ENCODE results near the gene SLC24A1. TPM values are rescaled to one million over a fixed set of nuclear protein-coding genes. Genes with fewer than 3 reads are reported as not detected.
A peak's percentile ranks its signal among the peaks of the same experiment; 100 is the strongest.
"Not testable (repeated sequence)": the region's sequence is repeated elsewhere in the genome, so short reads cannot be mapped to it uniquely, and the experiment has no call there.

The SLC24A1 gene
- total RNA-seq, 1 donor from 2014 or later = 12.4 TPM

GRCh38 chr15:65612949-65613744 lies 8.6 kb upstream of the SLC24A1 start:
- intact Hi-C loops (cut with DNase I) = no loop called here
- DNase-seq (ENCODE audit: low spot score) (no peak), ATAC-seq (no peak)

GRCh38 chr15:65615887-65616286 lies 5.9 kb upstream of the SLC24A1 start:
- DNase-seq (ENCODE audit: low spot score); ATAC-seq; intact Hi-C loops (cut with DNase I): not testable (repeated sequence)

GRCh38 chr15:65618560-65619109 lies 3.1 kb upstream of the SLC24A1 start:
- ATAC-seq = no peak
- intact Hi-C loops (cut with DNase I) = no loop called here
- DNase-seq (ENCODE audit: low spot score) = no peak

GRCh38 chr15:65619626-65620290 lies 2.0 kb upstream of the SLC24A1 start:
- ATAC-seq (no peak), DNase-seq (ENCODE audit: low spot score) (no peak)
- intact Hi-C loops (cut with DNase I) = no loop called here

- intact Hi-C loops (cut with DNase I) = no loop called here
- ATAC-seq (no peak), DNase-seq (ENCODE audit: low spot score) (no peak)
Observed at GRCh38 chr15:65620833-65621232, 905 bp upstream of the SLC24A1 start.

GRCh38 chr15:65623103-65623502 lies 1.4 kb downstream of the SLC24A1 start:
- intact Hi-C loops (cut with DNase I) = no loop called here
- DNase-seq (ENCODE audit: low spot score) = no peak
- no peak for ATAC-seq

GRCh38 chr15:65626856-65627255 lies 5.1 kb downstream of the SLC24A1 start:
- intact Hi-C loops (cut with DNase I) = no loop called here
- ATAC-seq (no peak), DNase-seq (ENCODE audit: low spot score) (no peak)

GRCh38 chr15:65629548-65629947 lies 7.8 kb downstream of the SLC24A1 start:
- no peak for DNase-seq (ENCODE audit: low spot score)
- ATAC-seq = no peak
- intact Hi-C loops (cut with DNase I) = no loop called here

- ATAC-seq (no peak), DNase-seq (ENCODE audit: low spot score) (no peak)
- intact Hi-C loops (cut with DNase I) = no loop called here
Observed at GRCh38 chr15:65630760-65631159, 9.0 kb downstream of the SLC24A1 start.

- ATAC-seq = no peak
- intact Hi-C loops (cut with DNase I) = no loop called here
- DNase-seq (ENCODE audit: low spot score) = no peak
Observed at GRCh38 chr15:65631503-65631902, 9.8 kb downstream of the SLC24A1 start.

- no peak for ATAC-seq
Observed at GRCh38 chr15:65632780-65633375, 11.1 kb downstream of the SLC24A1 start.

GRCh38 chr15:65633752-65634151 lies 12.0 kb downstream of the SLC24A1 start:
- ATAC-seq (no peak), DNase-seq (ENCODE audit: low spot score) (no peak)
- intact Hi-C loops (cut with DNase I) = no loop called here

More at GRCh38 chr15:65632780-65633375, 11.1 kb downstream of the SLC24A1 start:
- DNase-seq (ENCODE audit: low spot score) = no peak
- intact Hi-C loops (cut with DNase I) = no loop called here

GRCh38 chr15:65634356-65634755 lies 12.6 kb downstream of the SLC24A1 start:
- intact Hi-C loops (cut with DNase I) = no loop called here
- ATAC-seq (no peak), DNase-seq (ENCODE audit: low spot score) (no peak)

- ATAC-seq (no peak), DNase-seq (ENCODE audit: low spot score) (no peak)
- intact Hi-C loops (cut with DNase I) = no loop called here
Observed at GRCh38 chr15:65638109-65638508, 16.4 kb downstream of the SLC24A1 start.

GRCh38 chr15:65638681-65639089 lies 16.9 kb downstream of the SLC24A1 start:
- intact Hi-C loops (cut with DNase I) = no loop called here
- no peak for DNase-seq (ENCODE audit: low spot score)
- peak; percentile 91 for ATAC-seq

GRCh38 chr15:65639509-65639908 lies 17.8 kb downstream of the SLC24A1 start:
- intact Hi-C loops (cut with DNase I) = no loop called here
- ATAC-seq = no peak
- DNase-seq (ENCODE audit: low spot score) = no peak

GRCh38 chr15:65641768-65642475 lies 20.2 kb downstream of the SLC24A1 start:
- intact Hi-C loops (cut with DNase I) = no loop called here
- no peak for ATAC-seq
- DNase-seq (ENCODE audit: low spot score) = no peak

GRCh38 chr15:65642594-65642993 lies 20.9 kb downstream of the SLC24A1 start:
- DNase-seq (ENCODE audit: low spot score) (no peak), ATAC-seq (no peak)
- intact Hi-C loops (cut with DNase I) = no loop called here

GRCh38 chr15:65644282-65644681 lies 22.5 kb downstream of the SLC24A1 start:
- intact Hi-C loops (cut with DNase I) = no loop called here
- no peak for DNase-seq (ENCODE audit: low spot score)
- no peak for ATAC-seq

All from sciatic nerve (tissue), 2 donors.